Gastroesophageal sphincter (tissue), 4 donors: Measurements from ENCODE around the gene ZC3H8. TPM values are rescaled to one million over a fixed set of nuclear protein-coding genes. Genes with fewer than 3 reads are reported as not detected.

Experiments
- ATAC-seq: fragments of 150-250 bp; one replicate; pipeline ENCODE4 v1.9.1; 2016; ENCODE audit warnings: mild to moderate bottlenecking, moderate library complexity
- H3K27ac ChIP-seq, 4 donors: fragments of 200-600 bp; sonication (generic) in 3 of 4; 1 replicate in 3 of 4; 2 replicates in 1 of 4; pipeline ENCODE4 v1.5.1; 2016 to 2019
- H3K27me3 ChIP-seq: fragments of 200-600 bp; sonication (generic); one replicate; pipeline ENCODE4 v1.5.1; 2019
- H3K36me3 ChIP-seq, 2 donors: fragments of 200-600 bp; sonication (generic); one replicate each; pipeline ENCODE4 v1.5.1; 2019; ENCODE audit warnings: control low read depth in 1 of 2
- H3K4me1 ChIP-seq, 3 donors: fragments of 200-600 bp; sonication (generic); 1 replicate in 2 of 3; 2 replicates in 1 of 3; pipeline ENCODE4 v1.5.1; 2016 to 2019; ENCODE audit warnings: control low read depth in 2 of 3
- H3K4me3 ChIP-seq, 2 donors: fragments of 200-600 bp; sonication (generic); one replicate each; pipeline ENCODE4 v1.5.1; 2019; ENCODE audit warnings: mild to moderate bottlenecking in 1 of 2, moderate library complexity in 1 of 2
- H3K9me3 ChIP-seq, 3 donors: fragments of 200-600 bp; sonication (generic); one replicate each; pipeline ENCODE4 v1.5.1; 2017 to 2019; ENCODE audit warnings: control low read depth in 2 of 3
- CTCF ChIP-seq, 4 experiments: fragments of 200-600 bp in 2 of 4; fragments of 450-650 bp in 2 of 4; sonication (generic) in 1 of 4; IDR thresholded peaks; one replicate each; pipeline ENCODE4 v1.5.1; 2017 to 2019; ENCODE audit warnings: antibody characterized with exemption in 4 of 4, mild to moderate bottlenecking in 2 of 4, moderate library complexity in 2 of 4
- EP300 ChIP-seq: sonication (generic); formaldehyde crosslinking; IDR thresholded peaks from one replicate; pipeline ENCODE4 v1.6.1; 2017; ENCODE audit warnings: antibody characterized with exemption, mild to moderate bottlenecking
- POLR2A ChIP-seq, 2 donors: fragments of 450-650 bp; IDR thresholded peaks; one replicate each; pipeline ENCODE4 v1.6.1; 2017; ENCODE audit warnings: antibody characterized with exemption in 2 of 2, mild to moderate bottlenecking in 2 of 2, moderate library complexity in 1 of 2
- POLR2AphosphoS5 ChIP-seq: sonication (generic); formaldehyde crosslinking; IDR thresholded peaks from one replicate; pipeline ENCODE4 v1.6.1; 2017; ENCODE audit warnings: antibody characterized with exemption
- WGBS, 2 donors: methylation state at CpG; one replicate each; pipeline ENCODE4 v1.1.5; 2018; ENCODE audit warnings: low coverage in 1 of 2; 5-methylcytosine and 5-hydroxymethylcytosine counted together
- total RNA-seq, 4 donors: library from RNA; depleted of rRNA; stranded (reverse); fragments of >200 nt; gene quantifications; one replicate each; pipeline ENCODE4 v1.1.0, GENCODE V29; 2016

The ZC3H8 gene
- total RNA-seq, 4 donors from 2014 or later: 3.4 to 14.3 (median 8.5) TPM

GRCh38 chr2:112244854-112245253 lies 10.0 kb downstream of the ZC3H8 start:
- 100% methylated on average over 1 of the region's 1 CpG for WGBS, 2 donors
- Histone ChIP-seq H3K4me1 (no peaks in the 10 kb centered on the region), H3K27me3 (no peaks in the 10 kb centered on the region), H3K9me3 (no peaks in the 10 kb centered on the region), H3K4me3 (no peak overlapping the region), H3K27ac (no peak overlapping the region), H3K36me3 (peaks cover 0 to 54% of the 10 kb centered on the region in 2 donors)
- no peak for TF ChIP-seq CTCF (IDR thresholded peaks at IDR 0.05)
- no peak for TF ChIP-seq POLR2AphosphoS5
- TF ChIP-seq POLR2A (IDR thresholded peaks at IDR 0.05): no peak
- no peak for TF ChIP-seq EP300
- ATAC-seq: no peak

- no peaks in the 10 kb centered on the region for H3K27me3 ChIP-seq
- no peak overlapping the region for H3K27ac ChIP-seq
- H3K4me3 ChIP-seq: no peak overlapping the region
- 88 to 91% methylated on average over 4 of the region's 4 CpGs for WGBS, 2 donors
- ATAC-seq: no peak
- TF ChIP-seq CTCF (IDR thresholded peaks at IDR 0.05) (no peak), POLR2AphosphoS5 (no peak), EP300 (no peak), POLR2A (IDR thresholded peaks at IDR 0.05) (no peak)
- no peaks in the 10 kb centered on the region for H3K4me1 ChIP-seq
- no peaks in the 10 kb centered on the region for H3K9me3 ChIP-seq
- peaks cover 0 to 38% of the 10 kb centered on the region in 2 donors for H3K36me3 ChIP-seq
Measured at GRCh38 chr2:112243233-112243632, 11.6 kb downstream of the ZC3H8 start.

- Histone ChIP-seq H3K9me3 (no peaks in the 10 kb centered on the region), H3K27me3 (no peaks in the 10 kb centered on the region), H3K36me3 (peaks cover 0 to 30% of the 10 kb centered on the region in 2 donors), H3K4me1 (no peaks in the 10 kb centered on the region), H3K27ac (no peak overlapping the region), H3K4me3 (no peak overlapping the region)
- ATAC-seq: no peak
- 73 to 96% methylated on average over 3 of the region's 3 CpGs for WGBS, 2 donors
- TF ChIP-seq POLR2A (IDR thresholded peaks at IDR 0.05) (no peak), CTCF (IDR thresholded peaks at IDR 0.05) (no peak), EP300 (no peak), POLR2AphosphoS5 (no peak)
Measured at GRCh38 chr2:112242384-112242783, 12.5 kb downstream of the ZC3H8 start.

- Histone ChIP-seq H3K4me1 (no peaks in the 10 kb centered on the region), H3K9me3 (no peaks in the 10 kb centered on the region), H3K27ac (no peak overlapping the region), H3K27me3 (no peaks in the 10 kb centered on the region), H3K4me3 (no peak overlapping the region), H3K36me3 (peaks cover 0 to 23% of the 10 kb centered on the region in 2 donors)
- no peak for TF ChIP-seq EP300
- TF ChIP-seq POLR2A (IDR thresholded peaks at IDR 0.05): no peak
- no peak for ATAC-seq
- 100% methylated on average over 1 of the region's 1 CpG; no CpG with 5 or more reads in 1 of the 2 donors for WGBS, 2 donors
Measured at GRCh38 chr2:112239862-112240261, 15.0 kb downstream of the ZC3H8 start.

GRCh38 chr2:112230371-112230770 lies 24.5 kb downstream of the ZC3H8 start:
- no peaks in the 10 kb centered on the region for H3K27me3 ChIP-seq
- no peak overlapping the region for H3K4me3 ChIP-seq
- TF ChIP-seq EP300: no peak
- no peak for TF ChIP-seq CTCF (IDR thresholded peaks at IDR 0.05)
- no peak for TF ChIP-seq POLR2AphosphoS5
- no peak for TF ChIP-seq POLR2A (IDR thresholded peaks at IDR 0.05)
- no peaks in the 10 kb centered on the region for H3K9me3 ChIP-seq
- 89 to 96% methylated on average over 3 of the region's 3 CpGs for WGBS, 2 donors
- H3K36me3 ChIP-seq: peaks cover 0 to 21% of the 10 kb centered on the region in 2 donors
- ATAC-seq: no peak
- no peaks in the 10 kb centered on the region for H3K4me1 ChIP-seq
- no peak overlapping the region for H3K27ac ChIP-seq
